ENCODE results near the gene ECT2L. TPM values are rescaled to one million over a fixed set of nuclear protein-coding genes. Genes with fewer than 3 reads are reported as not detected.

Gene ECT2L
- total and polyA plus RNA-seq, 2 donors (not counting 3 experiments of a cell fraction or from before 2014, with no cell fraction given) = not detected

DNA sequence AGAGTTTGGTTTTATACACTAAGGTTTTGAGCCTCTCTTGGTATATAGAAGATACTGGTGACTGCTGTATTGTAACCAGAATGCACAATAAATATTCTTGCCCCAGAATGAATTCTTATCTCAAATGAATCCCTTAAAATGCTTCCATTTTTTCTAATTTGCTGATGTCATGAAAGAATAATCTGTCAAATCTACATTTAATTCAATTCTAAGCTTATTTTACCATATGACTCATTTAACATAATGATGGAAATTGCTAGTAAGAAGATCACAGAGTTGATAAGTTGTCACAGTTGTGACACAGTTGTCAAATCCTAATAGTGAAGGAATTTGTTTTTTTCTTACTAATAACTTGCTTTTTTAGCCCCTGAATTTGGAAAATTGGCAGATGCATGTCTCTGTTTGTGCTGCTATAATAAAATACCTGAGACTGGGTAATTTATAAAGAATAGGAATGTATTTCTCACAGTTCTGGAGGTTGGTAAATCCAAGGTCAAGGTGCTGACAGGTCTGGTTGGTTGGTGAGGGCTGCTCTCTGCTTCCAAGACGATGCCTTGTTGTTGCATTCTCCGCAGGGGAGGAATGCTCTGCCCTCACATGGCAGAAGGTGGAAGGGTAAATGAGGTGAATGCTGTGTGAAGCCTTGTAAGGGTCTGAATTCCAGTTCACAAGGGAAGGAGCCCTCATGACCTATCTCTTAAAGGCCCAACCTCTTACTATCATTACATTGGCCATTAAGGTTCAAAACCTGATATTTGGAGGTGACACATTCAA is 4.7 kb downstream of the ECT2L start:
- H4K20me1 ChIP-seq (replicated peaks; ENCODE audit: control insufficient read depth, extremely low read depth, insufficient read depth, low read length) = no peaks in the 10 kb centered on the region
- TF ChIP-seq, protein P1, sequence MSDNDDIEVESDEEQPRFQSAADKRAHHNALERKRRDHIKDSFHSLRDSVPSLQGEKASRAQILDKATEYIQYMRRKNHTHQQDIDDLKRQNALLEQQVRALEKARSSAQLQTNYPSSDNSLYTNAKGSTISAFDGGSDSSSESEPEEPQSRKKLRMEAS (IDR thresholded peaks at IDR 0.05; ENCODE audit: insufficient read depth, insufficient read length) = no peak
- TF ChIP-seq MYC (IDR thresholded peaks at IDR 0.05; ENCODE audit: low read depth, low read length) = no peak
- TF ChIP-seq GATA2 (IDR thresholded peaks at IDR 0.05; ENCODE audit: insufficient read depth, insufficient read length, low read depth, low read length) = no peak
- TF ChIP-seq POLR2A (IDR thresholded peaks at IDR 0.05; ENCODE audit: low read depth, low read length) = no peak
- TF ChIP-seq FOS (IDR thresholded peaks at IDR 0.05; ENCODE audit: borderline replicate concordance, insufficient read depth, low read length) = no peak
- TF ChIP-seq POLR2AphosphoS5 (IDR thresholded peaks at IDR 0.05; ENCODE audit: insufficient read depth, low read depth, low read length) = no peak
- TF ChIP-seq EZH2 (IDR thresholded peaks at IDR 0.05; ENCODE audit: borderline replicate concordance, low read depth, low read length, severe bottlenecking) = no peak
- no peak for TF ChIP-seq JUN (IDR thresholded peaks at IDR 0.05; ENCODE audit: borderline replicate concordance, insufficient read depth, insufficient read length, low read depth)
- TF ChIP-seq, protein P2, sequence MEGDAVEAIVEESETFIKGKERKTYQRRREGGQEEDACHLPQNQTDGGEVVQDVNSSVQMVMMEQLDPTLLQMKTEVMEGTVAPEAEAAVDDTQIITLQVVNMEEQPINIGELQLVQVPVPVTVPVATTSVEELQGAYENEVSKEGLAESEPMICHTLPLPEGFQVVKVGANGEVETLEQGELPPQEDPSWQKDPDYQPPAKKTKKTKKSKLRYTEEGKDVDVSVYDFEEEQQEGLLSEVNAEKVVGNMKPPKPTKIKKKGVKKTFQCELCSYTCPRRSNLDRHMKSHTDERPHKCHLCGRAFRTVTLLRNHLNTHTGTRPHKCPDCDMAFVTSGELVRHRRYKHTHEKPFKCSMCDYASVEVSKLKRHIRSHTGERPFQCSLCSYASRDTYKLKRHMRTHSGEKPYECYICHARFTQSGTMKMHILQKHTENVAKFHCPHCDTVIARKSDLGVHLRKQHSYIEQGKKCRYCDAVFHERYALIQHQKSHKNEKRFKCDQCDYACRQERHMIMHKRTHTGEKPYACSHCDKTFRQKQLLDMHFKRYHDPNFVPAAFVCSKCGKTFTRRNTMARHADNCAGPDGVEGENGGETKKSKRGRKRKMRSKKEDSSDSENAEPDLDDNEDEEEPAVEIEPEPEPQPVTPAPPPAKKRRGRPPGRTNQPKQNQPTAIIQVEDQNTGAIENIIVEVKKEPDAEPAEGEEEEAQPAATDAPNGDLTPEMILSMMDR (IDR thresholded peaks at IDR 0.05; ENCODE audit: extremely low read depth in 1 of 2, insufficient read depth in 1 of 2, low read depth in 1 of 2, low read length in 2 of 2) = no peak
- CTCF ChIA-PET = interaction anchor here (1.1 kb wide), 2 partner anchors 11 to 14 kb away, joined by 3 read pairs; no protein-coding TSS in a partner anchor
- no peaks in the 10 kb centered on the region for H3K79me2 ChIP-seq (ENCODE audit: control insufficient read depth, insufficient read depth, low read length)
- H3K9me3 ChIP-seq (replicated peaks; ENCODE audit: control insufficient read depth, insufficient read depth, low read length) = no peaks in the 10 kb centered on the region
- no peak overlapping the region for H3K4me2 ChIP-seq (ENCODE audit: insufficient read depth, low read length)
- no peak for FAIRE-seq
- dilution Hi-C loops (cut with MboI; ENCODE audit: extremely low pct_ligation_motif_present, low sequenced_read_pairs) = no loop called here
- H3K4me1 ChIP-seq (ENCODE audit: control insufficient read depth, extremely low read depth, insufficient read depth, low read length) = no peaks in the 10 kb centered on the region
- intact Hi-C loops (cut with micrococcal nuclease) = no loop called here
- H3K27ac ChIP-seq (ENCODE audit: insufficient read depth, low read depth, low read length) = no peak overlapping the region
- BruUV-seq (replicated peaks) = no TSS peak
- H3K4me3 ChIP-seq (replicated peaks in 1 of 3; ENCODE audit: insufficient read depth in 1 of 3, low read depth in 1 of 3, low read length in 3 of 3) = no peak overlapping the region
- no peak overlapping the region for H2AFZ ChIP-seq (ENCODE audit: low read depth, low read length)
- no peak overlapping the region for H3K9ac ChIP-seq (replicated peaks; ENCODE audit: extremely low read depth, insufficient read depth, low read length)
- no peaks in the 10 kb centered on the region for H3K9me1 ChIP-seq (replicated peaks; ENCODE audit: control insufficient read depth, extremely low read depth, insufficient read depth, low read length)
- DNase-seq (ENCODE audit: low read depth, low spot score) = no peak
- H3K36me3 ChIP-seq (ENCODE audit: control insufficient read depth in 2 of 2, extremely low read depth in 1 of 2, insufficient read depth in 2 of 2, low read length in 2 of 2) = no peaks in the 10 kb centered on the region
- POLR2A ChIA-PET = no interaction called here
- peaks cover 0 to 2% of the 10 kb centered on the region in 2 experiments for H3K27me3 ChIP-seq (ENCODE audit: control insufficient read depth in 2 of 2, insufficient read depth in 2 of 2, low read length in 2 of 2)

Data from endothelial cell of umbilical vein (primary cell).